Gastroesophageal sphincter (tissue), 4 donors: ENCODE measurements around the gene MAPK1. TPM values are rescaled to one million over a fixed set of nuclear protein-coding genes. Genes with fewer than 3 reads are reported as not detected.
"Not testable (repeated sequence)": the region's sequence is repeated elsewhere in the genome, so short reads cannot be mapped to it uniquely, and the experiment has no call there.

ENCODE experiments used
- ATAC-seq: fragments of 150-250 bp; one replicate; pipeline ENCODE4 v1.9.1; 2016; ENCODE audit warnings: mild to moderate bottlenecking, moderate library complexity
- H3K27ac ChIP-seq, 4 donors: fragments of 200-600 bp; sonication (generic) in 3 of 4; 1 replicate in 3 of 4; 2 replicates in 1 of 4; pipeline ENCODE4 v1.5.1; 2016 to 2019
- H3K27me3 ChIP-seq: fragments of 200-600 bp; sonication (generic); one replicate; pipeline ENCODE4 v1.5.1; 2019
- H3K36me3 ChIP-seq, 2 donors: fragments of 200-600 bp; sonication (generic); one replicate each; pipeline ENCODE4 v1.5.1; 2019; ENCODE audit warnings: control low read depth in 1 of 2
- H3K4me1 ChIP-seq, 3 donors: fragments of 200-600 bp; sonication (generic); 1 replicate in 2 of 3; 2 replicates in 1 of 3; pipeline ENCODE4 v1.5.1; 2016 to 2019; ENCODE audit warnings: control low read depth in 2 of 3
- H3K4me3 ChIP-seq, 2 donors: fragments of 200-600 bp; sonication (generic); one replicate each; pipeline ENCODE4 v1.5.1; 2019; ENCODE audit warnings: mild to moderate bottlenecking in 1 of 2, moderate library complexity in 1 of 2
- H3K9me3 ChIP-seq, 3 donors: fragments of 200-600 bp; sonication (generic); one replicate each; pipeline ENCODE4 v1.5.1; 2017 to 2019; ENCODE audit warnings: control low read depth in 2 of 3
- CTCF ChIP-seq, 4 experiments: fragments of 200-600 bp in 2 of 4; fragments of 450-650 bp in 2 of 4; sonication (generic) in 1 of 4; IDR thresholded peaks; one replicate each; pipeline ENCODE4 v1.5.1; 2017 to 2019; ENCODE audit warnings: antibody characterized with exemption in 4 of 4, mild to moderate bottlenecking in 2 of 4, moderate library complexity in 2 of 4
- EP300 ChIP-seq: sonication (generic); formaldehyde crosslinking; IDR thresholded peaks from one replicate; pipeline ENCODE4 v1.6.1; 2017; ENCODE audit warnings: antibody characterized with exemption, mild to moderate bottlenecking
- POLR2A ChIP-seq, 2 donors: fragments of 450-650 bp; IDR thresholded peaks; one replicate each; pipeline ENCODE4 v1.6.1; 2017; ENCODE audit warnings: antibody characterized with exemption in 2 of 2, mild to moderate bottlenecking in 2 of 2, moderate library complexity in 1 of 2
- POLR2AphosphoS5 ChIP-seq: sonication (generic); formaldehyde crosslinking; IDR thresholded peaks from one replicate; pipeline ENCODE4 v1.6.1; 2017; ENCODE audit warnings: antibody characterized with exemption
- WGBS, 2 donors: methylation state at CpG; one replicate each; pipeline ENCODE4 v1.1.5; 2018; ENCODE audit warnings: low coverage in 1 of 2; 5-methylcytosine and 5-hydroxymethylcytosine counted together
- total RNA-seq, 4 donors: library from RNA; depleted of rRNA; stranded (reverse); fragments of >200 nt; gene quantifications; one replicate each; pipeline ENCODE4 v1.1.0, GENCODE V29; 2016

MAPK1 gene
- total RNA-seq, 4 donors from 2014 or later: 40.3 to 70.8 (median 57.4) TPM

DNA sequence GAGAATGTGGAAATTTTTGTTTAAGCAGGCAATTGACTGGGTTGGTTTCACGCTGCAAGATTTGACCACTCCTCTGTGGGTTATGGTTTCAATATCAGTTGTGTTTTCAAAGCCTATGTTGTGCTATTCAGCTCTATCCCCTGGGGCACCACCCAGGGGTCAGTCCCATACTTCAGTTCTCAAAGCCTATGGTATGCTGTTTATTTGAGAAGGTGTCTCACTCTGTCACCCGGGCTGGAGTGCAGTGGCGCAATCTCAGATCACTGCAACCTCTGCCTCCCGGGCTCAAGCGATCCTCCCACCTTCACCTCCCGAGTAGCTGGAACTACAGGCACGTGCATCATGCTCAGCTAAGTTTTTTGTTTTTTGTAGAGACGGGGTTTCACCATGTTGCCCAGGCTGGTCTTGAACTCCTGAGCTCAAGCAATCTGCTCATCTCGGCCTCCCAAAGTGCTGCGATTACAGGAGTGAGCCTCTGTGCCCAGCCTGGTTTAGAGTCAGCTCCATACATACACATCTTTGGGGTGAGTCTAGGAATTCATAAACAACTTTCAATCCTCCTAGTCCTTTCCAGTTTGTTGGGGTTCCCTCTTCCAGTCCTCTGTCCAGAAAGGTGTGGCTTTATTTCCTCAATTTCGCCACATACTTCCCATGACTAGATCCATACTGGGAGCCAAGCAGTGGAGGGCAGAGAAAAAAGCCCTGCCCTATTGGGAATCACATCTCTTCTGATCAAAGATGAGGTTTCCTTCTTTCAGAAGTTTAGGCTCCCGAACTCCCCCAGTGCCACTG, 35.0 kb upstream of the MAPK1 start:
- Histone ChIP-seq H3K27ac (no peak overlapping the region), H3K9me3 (no peaks in the 10 kb centered on the region), H3K4me3 (no peak overlapping the region), H3K4me1 (no peaks in the 10 kb centered on the region), H3K36me3 (peaks cover 0 to 15% of the 10 kb centered on the region in 2 donors), H3K27me3 (no peaks in the 10 kb centered on the region)
- WGBS, 2 donors: 65 to 82% methylated on average over 4 to 11 of the region's 12 CpGs
- ATAC-seq: no peak
- TF ChIP-seq POLR2AphosphoS5: no peak
- no peak for TF ChIP-seq POLR2A (IDR thresholded peaks at IDR 0.05)
- no peak for TF ChIP-seq CTCF (IDR thresholded peaks at IDR 0.05)
- no peak for TF ChIP-seq EP300

DNA sequence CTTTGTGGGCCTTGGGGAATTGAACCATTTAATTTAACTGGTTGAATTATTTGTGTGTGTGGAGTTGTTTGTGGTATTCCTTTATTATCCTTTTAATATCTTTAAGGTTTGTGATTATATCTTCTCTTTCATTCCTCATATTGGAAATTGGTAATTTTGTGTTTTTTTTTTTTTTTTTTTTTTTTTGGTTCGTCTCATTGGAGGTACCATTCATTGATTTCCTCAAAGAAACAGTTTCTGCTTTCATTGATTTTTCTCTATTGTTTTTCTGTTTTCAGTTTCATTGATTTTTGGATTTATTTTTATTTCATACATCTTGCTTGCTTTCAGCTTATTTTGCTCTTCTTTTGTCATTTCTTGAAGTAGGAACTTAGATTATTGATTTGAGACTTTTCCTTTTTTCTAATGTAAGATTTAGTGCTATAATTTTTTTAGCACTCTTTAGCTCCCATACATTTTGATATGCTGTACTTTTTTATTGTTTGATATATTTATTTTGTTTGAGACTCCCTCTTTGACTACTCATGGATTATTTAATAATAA, 31.0 kb upstream of the MAPK1 start:
- 83 to 100% methylated on average over 1 of the region's 1 CpG for WGBS, 2 donors
- no peaks in the 10 kb centered on the region for H3K9me3 ChIP-seq
- no peak for TF ChIP-seq EP300
- no peak overlapping the region for H3K4me3 ChIP-seq
- no peak for ATAC-seq
- H3K4me1 ChIP-seq: no peaks in the 10 kb centered on the region
- H3K36me3 ChIP-seq: peaks cover 0 to 2% of the 10 kb centered on the region in 2 donors
- no peaks in the 10 kb centered on the region for H3K27me3 ChIP-seq
- no peak overlapping the region for H3K27ac ChIP-seq

- Histone ChIP-seq H3K4me3 (no peak overlapping the region), H3K36me3 (no peaks in the 10 kb centered on the region), H3K27me3 (no peaks in the 10 kb centered on the region), H3K4me1 (no peaks in the 10 kb centered on the region), H3K9me3 (no peaks in the 10 kb centered on the region), H3K27ac (no peak overlapping the region)
- ATAC-seq: no peak
- TF ChIP-seq POLR2A (IDR thresholded peaks at IDR 0.05) (no peak), POLR2AphosphoS5 (no peak), CTCF (IDR thresholded peaks at IDR 0.05) (no peak), EP300 (no peak)
- 88 to 91% methylated on average over 4 to 5 of the region's 5 CpGs for WGBS, 2 donors
These were observed 29.6 kb upstream of the MAPK1 start for GRCh38 chr22:21896951-21897513.

DNA sequence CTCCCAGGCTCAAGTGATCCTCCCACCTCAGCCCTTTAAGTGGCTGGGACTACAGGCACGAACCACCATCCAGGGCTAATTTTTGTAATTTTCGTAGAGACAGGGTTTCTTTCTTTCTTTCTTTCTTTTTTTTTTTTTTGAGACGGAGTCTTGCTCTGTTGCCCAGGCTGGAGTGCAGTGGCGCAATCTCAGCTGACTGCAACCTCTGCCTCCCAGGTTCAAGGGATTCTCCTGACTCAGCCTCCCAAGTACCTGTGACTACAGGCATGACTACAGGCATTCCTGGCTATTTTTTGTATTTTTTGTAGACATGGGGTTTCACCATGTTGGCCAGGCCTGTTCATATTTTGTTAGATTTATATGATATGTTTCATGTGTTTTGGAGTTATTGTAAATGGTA, 28.8 kb upstream of the MAPK1 start:
- H3K9me3 ChIP-seq, H3K4me1 ChIP-seq, H3K4me3 ChIP-seq, H3K27me3 ChIP-seq, H3K36me3 ChIP-seq, H3K27ac ChIP-seq, ATAC-seq: not testable (repeated sequence)
- 92 to 93% methylated on average over 2 to 4 of the region's 4 CpGs for WGBS, 2 donors

DNA sequence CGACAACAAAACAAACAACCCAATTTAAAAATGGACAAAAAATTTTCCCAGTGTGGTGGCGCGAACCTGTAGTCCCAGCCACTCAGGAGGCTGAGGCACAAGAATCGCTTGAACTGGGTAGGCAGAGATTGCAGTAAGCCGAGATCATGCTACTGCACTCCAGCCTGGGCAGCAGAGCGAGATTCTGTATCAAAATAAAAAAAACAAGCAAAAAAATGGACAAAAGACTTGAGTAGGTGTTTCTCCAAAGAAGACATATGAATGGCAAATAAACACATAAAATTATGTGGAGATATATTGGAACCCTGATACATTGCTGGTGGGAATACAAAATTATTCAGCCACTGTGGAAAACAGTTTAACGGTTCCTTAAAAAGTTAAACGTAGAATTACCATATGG, 27.4 kb upstream of the MAPK1 start:
- TF ChIP-seq POLR2A (IDR thresholded peaks at IDR 0.05): no peak
- TF ChIP-seq EP300: no peak
- TF ChIP-seq CTCF (IDR thresholded peaks at IDR 0.05): no peak
- no peak for TF ChIP-seq POLR2AphosphoS5
- ATAC-seq: no peak
- no peaks in the 10 kb centered on the region for H3K4me1 ChIP-seq
- no peaks in the 10 kb centered on the region for H3K9me3 ChIP-seq
- H3K4me3 ChIP-seq: no peak overlapping the region
- H3K36me3 ChIP-seq: no peaks in the 10 kb centered on the region
- H3K27ac ChIP-seq: no peak overlapping the region
- H3K27me3 ChIP-seq: no peaks in the 10 kb centered on the region
- WGBS, 2 donors: 91 to 96% methylated on average over 8 of the region's 8 CpGs
